ENCODE data around the gene UNC93A. TPM values are rescaled to one million over a fixed set of nuclear protein-coding genes. Genes with fewer than 3 reads are reported as not detected.
"Not testable (repeated sequence)": the region's sequence is repeated elsewhere in the genome, so short reads cannot be mapped to it uniquely, and the experiment has no call there.

UNC93A gene
- total RNA-seq, 1 experiment from 2014 or later = not detected

DNA sequence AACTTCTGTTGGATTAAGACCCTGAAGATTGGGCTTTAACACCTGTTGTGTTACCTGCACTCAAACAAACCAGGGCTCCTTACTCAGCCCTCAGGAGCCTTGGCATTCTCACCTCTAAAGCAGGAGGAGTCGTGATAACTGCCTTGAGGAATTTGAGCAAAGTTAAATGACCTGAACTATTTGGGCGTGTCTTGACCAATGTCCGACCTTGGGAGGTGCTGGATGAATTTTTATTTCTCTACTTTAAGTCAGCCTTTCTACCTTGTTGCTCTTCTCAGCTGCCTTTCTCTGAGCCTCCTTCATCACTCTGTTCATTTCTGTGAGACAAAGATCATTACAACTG is 23.6 kb upstream of the UNC93A start:
- DNase-seq (ENCODE audit: low read depth, low spot score); in situ Hi-C loops (cut with HindIII; ENCODE audit: low pct_unique_long_range_greater_than_20kb, low sequenced_read_pairs): not testable (repeated sequence)

DNA sequence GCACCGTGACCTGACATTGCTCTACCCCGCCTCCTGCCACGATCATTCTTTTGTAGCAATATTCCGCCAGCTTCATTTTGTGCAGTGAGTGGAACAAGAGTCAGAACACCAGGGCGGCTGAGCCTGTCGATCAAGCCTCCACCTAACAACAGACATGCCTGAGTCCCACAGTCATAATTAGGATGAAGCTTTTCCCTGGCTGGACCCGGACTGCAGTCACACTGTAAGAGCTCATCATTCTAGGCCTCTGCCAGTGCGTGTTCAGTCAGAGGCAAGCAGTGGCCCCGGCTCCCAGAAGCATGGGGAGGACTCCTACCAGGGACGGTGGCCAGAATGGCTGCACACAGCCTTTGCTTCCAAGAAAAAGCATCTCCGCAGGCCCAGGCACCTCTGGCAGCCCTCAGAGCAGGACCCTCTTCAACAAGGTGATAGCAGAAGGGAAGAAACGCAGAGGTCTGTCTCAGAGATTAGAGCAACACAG is 23.2 kb upstream of the UNC93A start:
- in situ Hi-C loops (cut with HindIII; ENCODE audit: low pct_unique_long_range_greater_than_20kb, low sequenced_read_pairs) = no loop called here
- DNase-seq (ENCODE audit: low read depth, low spot score) = no peak

DNA sequence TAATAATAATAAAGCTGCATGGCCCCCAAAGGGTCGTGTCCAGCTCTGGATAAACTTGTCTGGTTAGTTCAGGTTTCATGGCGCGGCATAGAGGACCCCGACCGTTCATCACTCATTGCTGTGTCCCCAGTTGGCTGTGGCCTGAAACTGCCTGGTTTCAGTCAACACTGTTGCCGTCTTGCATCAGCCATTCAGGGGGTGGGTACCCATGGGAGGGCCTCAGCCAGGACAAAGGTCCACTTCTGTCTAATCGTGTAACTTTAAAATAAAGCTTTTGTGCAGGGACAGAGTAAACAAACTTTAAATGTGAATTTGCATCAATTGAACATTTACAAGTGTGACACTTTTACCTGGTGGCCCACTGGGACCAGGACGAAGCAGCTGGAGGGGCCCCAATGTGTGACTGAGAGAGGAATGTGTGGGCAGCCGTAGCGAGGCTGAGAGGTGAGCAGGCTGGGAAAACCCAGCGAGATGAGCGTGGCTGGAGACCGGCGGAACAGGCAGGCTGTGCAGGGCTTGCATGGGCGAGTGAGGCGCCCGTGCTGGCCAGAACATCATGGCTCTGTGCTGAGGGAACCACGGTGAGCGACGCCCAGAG is 22.3 kb upstream of the UNC93A start:
- no peak for DNase-seq (ENCODE audit: low read depth, low spot score)
- in situ Hi-C loops (cut with HindIII; ENCODE audit: low pct_unique_long_range_greater_than_20kb, low sequenced_read_pairs) = no loop called here

DNA sequence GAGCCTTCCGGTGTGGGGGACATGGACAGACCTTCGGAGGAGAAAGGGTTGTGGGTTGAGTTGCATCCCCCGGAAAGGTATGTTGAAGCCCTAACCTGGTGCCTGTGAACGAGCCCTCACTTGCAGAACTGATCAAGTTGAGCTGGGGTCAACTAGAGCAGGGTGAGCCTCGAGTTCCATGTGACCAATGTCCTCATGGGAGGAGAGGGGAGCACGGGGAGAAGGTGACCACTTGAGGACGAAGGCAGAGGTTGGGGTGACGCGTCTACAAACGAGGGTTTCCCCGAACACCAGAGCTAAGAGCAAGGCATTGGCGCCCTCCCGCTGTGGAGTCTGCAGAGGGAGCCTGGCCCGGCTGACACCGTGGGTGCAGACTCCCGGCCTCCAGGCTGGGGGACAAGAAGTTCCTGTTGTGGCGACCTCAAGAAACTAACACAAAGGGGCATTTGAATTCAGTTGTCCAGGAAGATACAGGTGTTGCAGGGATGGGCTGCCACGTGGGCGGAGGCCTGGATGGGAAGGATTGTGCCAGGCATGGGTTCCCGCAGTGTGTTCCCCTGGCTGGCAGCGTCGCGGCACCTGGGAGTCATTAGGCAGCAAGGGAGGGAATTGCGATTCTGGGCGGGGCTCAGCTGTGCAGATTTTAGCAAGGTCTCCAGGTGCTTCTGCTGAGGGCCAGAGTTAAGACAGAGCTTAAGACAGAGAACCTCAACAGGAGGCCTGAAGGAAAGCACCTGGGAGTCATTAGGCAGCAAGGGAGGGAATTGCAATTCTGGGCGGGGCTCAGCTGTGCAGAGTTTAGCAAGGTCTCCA is 20.4 kb upstream of the UNC93A start:
- no peak for DNase-seq (ENCODE audit: low read depth, low spot score)
- in situ Hi-C loops (cut with HindIII; ENCODE audit: low pct_unique_long_range_greater_than_20kb, low sequenced_read_pairs) = no loop called here

DNA sequence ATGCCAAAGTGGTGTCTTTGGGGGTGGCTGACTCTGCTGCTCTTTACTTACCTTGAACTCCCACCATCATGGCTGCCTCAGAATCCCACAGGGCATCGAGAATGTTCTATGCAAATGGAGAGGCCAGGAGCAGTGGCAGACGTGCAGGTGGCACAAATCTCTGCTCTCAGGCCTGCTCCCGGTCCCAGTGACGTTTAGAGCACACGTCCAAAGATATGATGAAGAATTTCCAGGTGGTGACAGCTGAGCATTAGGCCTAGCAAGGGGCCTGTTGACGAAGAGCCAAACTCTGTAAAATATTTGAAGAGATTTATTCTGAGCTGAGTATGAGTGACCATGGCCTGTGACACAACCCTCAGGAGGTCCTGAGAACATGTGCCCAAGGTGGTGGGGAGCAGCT is 19.0 kb upstream of the UNC93A start:
- in situ Hi-C loops (cut with HindIII; ENCODE audit: low pct_unique_long_range_greater_than_20kb, low sequenced_read_pairs) = no loop called here
- no peak for DNase-seq (ENCODE audit: low read depth, low spot score)

DNA sequence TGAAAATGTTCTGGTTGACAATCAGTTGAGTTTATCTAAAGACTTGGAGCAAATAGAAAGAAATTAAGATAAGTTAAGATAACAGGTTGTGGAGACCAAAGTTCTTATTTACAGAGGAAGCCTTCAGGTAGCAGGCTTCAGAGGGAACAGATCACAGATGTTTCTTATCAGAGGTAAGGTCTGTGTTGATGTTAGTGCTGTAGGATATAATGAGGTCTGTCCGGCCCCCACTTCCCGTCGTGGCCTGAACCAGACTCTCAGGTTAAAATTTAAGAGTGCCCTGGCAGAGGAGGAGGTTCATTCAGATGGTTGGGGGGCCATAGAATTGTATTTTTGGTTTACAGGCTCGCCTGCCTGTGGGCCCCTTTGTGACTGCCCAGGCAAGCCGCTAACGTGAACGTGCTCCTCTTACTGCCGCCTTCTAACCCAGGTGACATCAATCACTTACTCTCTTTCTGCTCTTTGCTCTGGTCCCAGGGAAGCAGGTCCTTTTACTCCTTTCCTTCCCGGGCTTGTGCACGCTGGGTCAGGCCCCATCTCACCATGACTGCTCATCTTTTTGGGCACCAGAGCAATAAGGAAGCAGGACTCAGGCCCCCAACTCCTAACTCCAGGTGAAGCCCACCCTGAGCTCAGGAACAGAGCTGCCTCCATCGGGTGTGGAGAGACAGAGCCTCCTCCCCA is 18.3 kb upstream of the UNC93A start:
- no peak for DNase-seq (ENCODE audit: low read depth, low spot score)
- in situ Hi-C loops (cut with HindIII; ENCODE audit: low pct_unique_long_range_greater_than_20kb, low sequenced_read_pairs) = no loop called here

DNA sequence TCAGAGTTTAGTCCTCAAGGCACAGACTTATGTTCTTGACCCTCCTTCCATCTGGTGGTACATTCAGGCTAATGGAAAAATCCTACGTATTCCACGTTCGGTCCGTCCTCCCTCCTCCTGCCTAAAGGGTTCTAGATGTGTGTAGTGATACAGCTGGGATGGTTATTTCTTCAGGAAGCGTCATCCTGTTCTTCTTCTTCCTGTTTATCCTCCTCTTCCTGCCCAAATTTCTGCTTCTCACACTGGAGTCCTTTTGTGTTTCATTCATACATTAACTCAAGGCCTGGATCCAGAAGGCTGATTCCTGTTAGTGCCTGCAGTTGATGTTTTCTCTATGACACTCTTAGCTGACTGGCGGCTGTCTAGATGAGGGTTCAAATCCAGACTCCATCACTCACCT is 16.8 kb upstream of the UNC93A start:
- in situ Hi-C loops (cut with HindIII; ENCODE audit: low pct_unique_long_range_greater_than_20kb, low sequenced_read_pairs) = no loop called here
- no peak for DNase-seq (ENCODE audit: low read depth, low spot score)

DNA sequence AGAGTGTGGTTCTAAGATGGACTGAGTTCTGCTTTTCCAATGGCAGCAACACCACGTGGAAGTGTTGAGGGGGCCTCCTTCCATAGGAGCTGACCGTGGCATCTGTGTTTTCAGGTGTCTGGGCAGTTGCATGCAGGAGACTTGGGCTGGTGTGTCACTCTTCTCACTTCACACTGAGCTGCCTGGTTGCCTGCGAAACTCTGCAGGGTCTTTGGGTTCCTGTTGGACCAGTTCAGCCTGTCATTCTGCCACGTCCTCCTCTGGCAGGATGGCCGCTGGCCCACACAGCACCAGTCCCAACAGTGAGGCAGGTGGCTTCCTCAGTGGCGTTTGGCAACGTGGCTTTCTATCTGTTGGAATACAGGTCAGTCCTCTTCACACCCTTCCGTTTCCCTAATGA is 16.1 kb upstream of the UNC93A start:
- in situ Hi-C loops (cut with HindIII; ENCODE audit: low pct_unique_long_range_greater_than_20kb, low sequenced_read_pairs) = no loop called here
- DNase-seq (ENCODE audit: low read depth, low spot score) = no peak

DNA sequence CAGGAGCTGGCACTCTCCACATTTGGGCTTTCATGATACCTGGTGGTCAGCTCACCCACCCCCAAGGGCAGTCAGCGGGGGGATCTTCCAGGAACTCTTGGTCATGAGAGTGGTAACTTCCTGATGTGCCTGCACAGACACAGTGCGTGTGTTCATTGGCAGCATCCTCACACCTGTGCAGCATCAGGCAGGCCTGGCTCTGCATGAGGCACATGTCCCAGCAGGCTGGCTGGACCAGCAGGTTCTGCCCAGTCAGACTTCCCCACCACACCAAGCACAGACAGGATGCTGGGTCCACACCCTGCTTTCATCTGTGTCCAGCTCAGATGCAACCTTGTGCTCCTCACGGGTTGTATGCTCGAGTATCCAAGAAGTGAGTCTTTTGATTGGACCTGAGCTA is 15.7 kb upstream of the UNC93A start:
- in situ Hi-C loops (cut with HindIII; ENCODE audit: low pct_unique_long_range_greater_than_20kb, low sequenced_read_pairs) = no loop called here
- no peak for DNase-seq (ENCODE audit: low read depth, low spot score)

DNA sequence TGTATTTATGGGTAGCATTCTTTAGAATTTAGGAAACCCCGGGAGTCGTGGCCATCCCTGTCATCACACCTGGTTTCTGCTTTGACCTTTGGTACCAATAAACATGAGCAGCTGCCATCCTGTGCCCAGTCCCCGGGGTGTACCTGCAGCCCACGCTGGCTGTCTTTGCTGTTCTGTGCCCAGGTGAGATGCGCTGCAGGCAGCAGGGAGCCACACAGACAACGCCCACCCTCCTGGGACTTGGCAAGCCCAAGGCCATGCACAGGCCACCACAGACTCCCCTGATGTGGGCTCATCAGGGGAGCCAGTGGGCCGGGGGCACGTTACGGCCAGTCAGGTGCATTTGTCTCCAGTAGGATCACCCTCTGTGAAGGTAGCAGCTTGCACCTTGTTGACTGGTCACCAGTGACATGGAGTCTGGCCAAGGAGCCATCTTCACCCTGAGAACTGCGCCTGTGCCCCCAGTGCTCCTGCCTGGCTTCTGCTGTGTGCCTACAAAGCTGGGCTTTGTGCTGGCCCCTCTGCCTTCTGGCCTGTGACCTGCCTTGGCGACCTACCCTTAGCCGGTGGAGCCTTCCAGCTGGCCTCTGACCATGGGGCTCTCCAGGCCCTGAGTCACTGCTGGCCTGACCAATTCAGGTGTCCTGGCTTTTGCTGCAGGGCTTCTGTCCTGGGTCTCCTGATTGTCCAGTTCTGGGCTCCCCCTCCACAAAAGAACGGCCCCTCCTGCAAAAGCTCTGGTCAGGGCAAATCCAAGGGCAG is 14.2 kb upstream of the UNC93A start:
- no peak for DNase-seq (ENCODE audit: low read depth, low spot score)
- in situ Hi-C loops (cut with HindIII; ENCODE audit: low pct_unique_long_range_greater_than_20kb, low sequenced_read_pairs) = no loop called here

DNA sequence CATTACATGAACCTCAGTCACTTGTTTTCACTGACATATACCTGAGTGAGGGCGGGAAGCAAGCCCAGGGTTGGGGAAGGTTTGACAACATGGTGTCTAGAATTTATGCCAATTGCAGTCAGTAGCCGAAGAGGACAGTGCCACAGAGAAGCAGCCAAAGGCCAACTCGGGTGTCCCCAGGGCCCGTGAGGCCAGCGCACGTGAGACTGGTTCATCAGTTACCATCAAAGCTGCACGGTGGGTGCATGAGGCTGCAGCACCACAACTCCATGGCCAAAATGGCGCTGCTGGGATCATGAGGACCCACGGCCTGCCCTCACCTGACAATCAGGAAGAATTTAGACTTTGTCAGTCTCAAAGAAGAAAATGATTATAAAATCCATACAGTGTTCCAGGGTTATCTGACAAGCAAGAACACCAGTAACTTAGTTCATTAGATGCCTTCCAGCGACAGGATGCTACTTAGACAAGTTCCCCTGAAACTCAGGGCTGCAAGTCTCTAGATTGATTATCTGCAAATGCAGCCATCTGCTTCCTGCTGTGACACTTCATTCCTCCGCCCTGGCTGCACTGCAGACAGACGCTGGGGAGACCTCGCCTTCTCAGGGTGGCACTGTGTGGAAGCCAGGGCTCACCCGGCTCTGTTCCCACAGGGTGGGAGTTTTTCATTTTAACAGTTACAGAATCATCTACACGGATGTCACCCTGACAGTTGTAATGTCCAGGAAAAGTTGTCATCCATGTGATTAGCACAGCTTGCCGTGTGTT is 12.8 kb upstream of the UNC93A start:
- in situ Hi-C loops (cut with HindIII; ENCODE audit: low pct_unique_long_range_greater_than_20kb, low sequenced_read_pairs); DNase-seq (ENCODE audit: low read depth, low spot score): not testable (repeated sequence)

DNA sequence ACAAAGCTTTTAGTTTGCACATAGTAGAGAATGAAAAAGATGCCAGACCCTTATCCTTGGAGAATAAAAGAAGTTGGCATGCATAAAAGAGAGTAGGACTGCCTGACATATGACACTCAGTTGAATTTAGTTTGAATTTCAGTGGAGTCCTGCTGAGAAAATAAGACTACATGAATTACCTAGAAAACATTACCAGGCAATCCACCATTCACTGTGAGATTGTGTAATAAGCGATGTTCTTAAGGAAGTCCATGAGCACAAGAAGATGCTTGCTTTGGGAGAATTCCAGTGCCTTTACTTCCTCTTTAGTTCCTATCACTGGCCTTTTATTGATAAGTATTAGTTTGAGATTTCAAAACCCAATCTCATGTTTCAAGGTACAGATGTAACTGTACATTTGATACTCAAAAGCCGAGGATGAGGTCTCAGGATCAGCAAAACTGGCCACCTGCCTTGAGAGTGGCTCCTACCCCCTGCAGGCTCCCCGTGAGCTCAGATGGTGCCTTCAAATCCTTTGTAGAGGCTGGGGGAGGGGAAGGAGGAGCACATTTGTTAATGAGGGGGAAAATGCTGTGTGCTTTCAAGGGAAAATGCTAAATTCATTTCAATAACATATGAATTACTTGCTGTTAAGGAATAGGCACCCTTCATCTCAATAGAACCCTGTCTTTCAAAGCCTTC is 11.2 kb upstream of the UNC93A start:
- DNase-seq (ENCODE audit: low read depth, low spot score) = no peak
- in situ Hi-C loops (cut with HindIII; ENCODE audit: low pct_unique_long_range_greater_than_20kb, low sequenced_read_pairs) = no loop called here

DNA sequence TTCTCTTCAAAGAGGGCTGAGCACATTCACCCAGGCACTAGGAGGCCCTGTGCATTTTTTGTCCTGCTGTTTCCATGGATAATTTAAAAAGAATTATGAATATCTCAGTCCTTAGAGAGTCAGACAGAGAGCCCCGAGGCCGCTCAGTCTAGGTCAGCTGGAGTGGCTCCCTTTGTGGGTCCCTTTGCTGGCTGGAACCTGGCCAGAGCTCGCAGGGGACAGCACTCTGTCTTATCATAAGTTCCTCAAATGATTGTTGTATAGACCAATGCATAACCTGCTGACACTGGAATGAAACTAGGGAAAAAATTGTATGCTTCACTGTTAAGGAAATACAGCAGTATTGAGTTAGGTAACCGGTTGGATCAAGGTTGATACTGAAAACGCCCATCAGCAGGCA is 10.6 kb upstream of the UNC93A start:
- in situ Hi-C loops (cut with HindIII; ENCODE audit: low pct_unique_long_range_greater_than_20kb, low sequenced_read_pairs); DNase-seq (ENCODE audit: low read depth, low spot score): not testable (repeated sequence)

DNA sequence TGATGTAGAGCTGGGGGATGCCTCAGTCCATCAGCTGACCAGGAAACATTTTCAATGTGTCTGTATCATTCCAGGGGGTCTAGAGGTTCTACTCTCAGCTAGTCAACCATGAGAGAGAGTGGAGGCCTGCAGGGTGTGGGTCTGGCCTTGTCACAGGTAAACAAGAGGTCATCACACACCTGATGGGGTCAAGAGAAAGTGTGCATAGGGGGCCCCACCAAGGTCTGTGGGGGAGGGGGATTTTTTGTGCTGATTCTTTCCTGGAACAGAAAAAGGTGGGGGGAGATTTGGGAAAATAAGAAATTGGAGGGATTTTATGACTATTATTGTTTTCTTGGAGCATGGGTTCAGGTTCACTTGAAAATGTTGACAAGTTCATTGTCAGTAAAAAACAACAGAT is 8.9 kb upstream of the UNC93A start:
- in situ Hi-C loops (cut with HindIII; ENCODE audit: low pct_unique_long_range_greater_than_20kb, low sequenced_read_pairs) = no loop called here
- no peak for DNase-seq (ENCODE audit: low read depth, low spot score)

DNA sequence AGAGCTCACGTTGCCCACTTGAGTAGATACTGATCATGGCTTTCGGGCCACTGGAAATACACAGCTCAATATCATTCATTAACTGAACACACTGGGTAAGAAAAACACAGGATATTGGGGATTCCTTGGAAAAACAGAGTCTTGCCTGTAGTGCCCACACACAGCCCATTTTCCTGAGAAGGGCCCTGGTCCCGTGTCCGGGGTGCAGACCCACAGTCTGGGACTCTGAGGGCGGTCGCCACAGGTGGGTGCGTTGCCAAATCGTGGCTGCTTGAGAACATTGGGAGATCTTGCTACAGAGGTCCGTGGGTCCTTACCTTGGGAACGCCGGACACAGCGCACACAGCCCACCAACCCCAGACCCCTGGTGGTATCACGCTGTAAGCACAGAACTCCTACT is 6.5 kb upstream of the UNC93A start:
- in situ Hi-C loops (cut with HindIII; ENCODE audit: low pct_unique_long_range_greater_than_20kb, low sequenced_read_pairs); DNase-seq (ENCODE audit: low read depth, low spot score): not testable (repeated sequence)

DNA sequence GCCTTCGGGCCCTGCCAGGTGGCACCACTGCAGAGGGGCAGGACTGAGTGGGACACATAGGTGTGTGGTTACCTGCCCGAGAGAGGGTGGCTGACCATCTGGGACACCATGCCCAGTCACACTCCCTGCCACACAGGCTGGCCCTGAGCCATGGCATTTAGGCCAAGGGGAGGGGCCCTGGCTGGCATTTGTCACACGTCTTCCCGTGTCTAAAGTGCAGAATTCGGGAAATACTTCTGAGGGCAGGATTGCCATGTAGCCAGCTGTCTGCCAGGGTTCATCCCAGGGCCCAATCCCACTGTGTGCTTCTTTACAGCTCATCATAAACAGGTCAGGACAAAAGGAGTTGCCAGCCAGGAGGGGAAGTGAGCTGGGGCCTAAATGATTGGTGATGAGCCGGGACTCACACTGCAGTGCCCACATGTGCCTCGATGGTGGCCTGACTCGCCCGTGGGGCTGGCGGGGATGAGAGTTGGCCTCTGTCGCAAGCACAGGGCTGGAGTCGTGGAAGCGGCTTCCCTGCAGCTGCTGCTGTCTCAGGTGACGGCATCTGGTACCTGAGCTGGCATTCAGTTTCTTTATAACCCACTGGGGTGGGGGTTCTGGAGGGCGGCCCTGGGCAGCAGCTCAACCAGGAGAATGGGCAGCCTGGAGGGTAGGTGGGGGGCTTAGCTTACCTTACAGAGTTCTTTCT is 5.9 kb upstream of the UNC93A start:
- in situ Hi-C loops (cut with HindIII; ENCODE audit: low pct_unique_long_range_greater_than_20kb, low sequenced_read_pairs) = no loop called here

More for the DNA sequence above, 5.9 kb upstream of the UNC93A start:
- no peak for DNase-seq (ENCODE audit: low read depth, low spot score)
